ENCODE data around the gene EFHD2. TPM values are rescaled to one million over a fixed set of nuclear protein-coding genes. Genes with fewer than 3 reads are reported as not detected.
A peak's percentile ranks its signal among the peaks of the same experiment; 100 is the strongest.
"Not testable (repeated sequence)": the region's sequence is repeated elsewhere in the genome, so short reads cannot be mapped to it uniquely, and the experiment has no call there.

EFHD2 gene
- polyA plus RNA-seq, 10 donors = 19.6 to 30.9 (median 26.7) TPM

DNA sequence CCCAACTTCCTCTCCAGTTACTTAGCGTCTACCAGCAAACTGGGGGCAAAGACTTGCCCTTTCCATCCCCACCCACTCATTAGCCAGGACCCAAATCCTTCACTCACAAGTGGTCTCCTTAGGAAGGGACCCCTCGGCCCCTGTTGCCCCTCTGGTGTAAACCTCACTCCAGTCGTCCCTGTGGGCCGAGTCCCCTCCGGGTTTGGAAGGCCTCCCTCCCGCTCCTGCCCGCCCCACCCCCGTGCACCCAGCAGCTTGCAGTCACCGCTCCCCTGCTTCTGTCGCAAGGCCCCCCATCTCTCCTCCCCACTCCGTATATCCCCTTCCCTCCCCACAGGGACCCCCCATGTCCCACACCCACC is 1.2 kb downstream of the EFHD2 start:
- no peak for DNase-seq

DNA sequence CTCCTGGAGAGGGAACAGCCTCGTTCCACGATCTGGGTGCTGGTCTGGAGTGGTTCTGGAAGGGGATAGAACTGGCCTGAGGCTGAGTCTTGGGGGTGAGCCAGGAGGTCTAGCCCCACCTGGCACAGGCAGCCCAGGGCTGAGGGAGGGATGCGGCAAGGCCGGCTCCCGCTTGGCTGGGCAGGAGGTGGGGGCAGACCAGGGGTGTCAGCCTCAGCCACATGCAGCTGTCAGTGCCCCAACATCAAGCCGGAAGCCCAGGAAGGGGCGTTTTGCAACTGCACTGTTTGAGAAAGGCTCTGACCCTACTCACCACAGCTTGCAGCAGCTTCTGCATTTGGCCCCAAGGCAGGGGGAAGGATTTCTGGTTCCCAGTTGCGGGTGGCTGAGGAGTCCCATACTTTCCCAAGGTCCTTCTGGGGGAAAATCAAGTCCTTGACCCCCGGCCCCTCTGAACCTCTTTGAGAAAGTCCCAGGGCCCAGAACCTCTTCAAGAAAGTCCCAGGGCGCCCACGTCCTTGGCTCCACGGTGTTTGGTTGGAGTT is 2.0 kb downstream of the EFHD2 start:
- peak in 1 of 3 donors; percentile 56 for DNase-seq

DNA sequence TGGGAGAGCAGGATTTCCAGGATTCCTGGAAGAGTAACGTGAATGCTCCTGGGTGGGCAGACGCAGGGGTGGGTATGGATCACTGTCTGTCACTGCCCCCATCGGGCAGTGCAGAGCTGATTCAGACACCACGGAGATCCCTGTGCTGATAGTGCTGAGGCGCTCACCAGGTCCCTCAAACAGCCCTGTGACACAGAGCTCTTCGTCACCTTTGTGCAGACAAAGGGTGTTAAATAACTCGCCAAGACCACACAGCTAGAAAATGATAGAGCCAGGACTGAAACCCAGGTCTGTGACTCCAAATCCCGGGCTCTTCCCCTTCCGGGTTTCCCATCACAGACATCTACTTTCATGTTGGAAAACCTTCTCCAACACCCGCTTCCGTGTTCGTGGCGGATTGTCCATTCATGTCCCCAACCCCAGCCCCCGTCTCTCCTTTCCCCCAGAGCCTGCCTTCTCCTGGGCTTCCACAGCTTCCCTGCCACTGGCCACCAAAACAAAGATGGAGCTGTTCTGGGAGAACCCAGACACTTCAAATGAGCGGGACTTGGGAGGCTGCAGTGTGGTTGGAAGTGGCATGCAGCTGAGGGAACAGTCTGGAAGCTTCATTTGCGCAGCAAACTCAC is 2.6 kb downstream of the EFHD2 start:
- no peak for DNase-seq

DNA sequence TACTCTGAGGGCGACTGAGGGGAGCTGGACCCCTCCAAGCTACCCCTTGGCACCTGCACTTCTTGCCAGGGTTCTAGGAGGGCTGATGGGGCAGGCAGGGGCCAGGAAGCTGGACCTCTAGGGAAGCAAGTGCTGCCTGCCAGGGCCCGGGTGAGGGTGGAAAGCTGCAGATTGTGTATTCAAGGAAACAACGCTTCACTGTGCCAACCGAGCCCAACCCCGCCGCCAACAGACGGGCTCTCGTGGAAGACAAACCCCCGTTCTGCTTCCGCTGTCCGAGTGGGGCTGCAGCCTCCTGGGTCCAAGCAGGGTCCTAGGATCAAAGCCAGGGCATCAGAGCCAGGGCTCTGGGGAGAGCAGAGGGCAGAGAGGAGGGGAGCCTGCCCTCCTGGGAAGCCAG is 3.2 kb downstream of the EFHD2 start:
- no peak for DNase-seq

DNA sequence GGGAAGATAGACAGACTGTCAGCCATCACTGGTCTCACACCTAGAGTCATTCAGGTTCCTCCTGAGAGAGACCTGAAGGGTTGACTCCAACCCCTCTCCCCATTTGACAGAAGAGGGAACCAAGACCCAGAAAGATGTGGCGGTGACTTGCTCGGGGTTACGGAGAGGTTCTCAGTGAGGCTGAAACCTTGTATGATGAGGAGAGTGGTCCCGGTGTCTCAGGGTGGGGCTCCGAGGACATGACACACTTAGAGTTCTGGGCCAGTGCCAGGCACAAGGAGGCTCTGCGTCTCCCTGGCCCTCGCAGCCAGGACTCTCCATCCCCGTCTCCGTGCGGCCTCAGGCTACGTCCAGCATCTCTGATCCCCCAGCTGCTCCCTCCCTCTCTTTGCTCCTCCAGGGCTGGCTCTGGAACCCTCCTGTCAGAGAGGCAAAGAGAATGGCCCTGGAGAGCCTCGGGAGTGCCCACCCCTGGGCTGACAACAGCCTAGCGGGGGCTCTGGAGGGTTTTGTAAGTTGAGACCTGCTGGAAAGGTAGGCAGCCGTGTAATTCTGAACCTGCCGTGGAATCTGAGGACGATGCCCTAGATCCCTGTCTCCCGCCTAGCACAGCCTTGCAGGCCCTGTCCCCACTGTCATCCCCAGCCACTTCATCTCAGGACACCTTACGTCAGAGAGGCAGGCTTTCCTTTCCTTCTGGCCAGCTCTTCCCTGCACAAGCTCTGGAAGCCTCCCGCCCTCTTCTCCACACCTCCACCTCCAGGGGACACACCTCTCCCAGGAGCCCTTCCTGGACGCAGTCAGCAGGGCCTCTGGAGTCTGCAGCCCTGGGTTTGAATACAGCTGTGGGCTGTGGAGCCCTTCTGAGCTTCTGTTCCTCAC is 4.1 kb downstream of the EFHD2 start:
- no peak for DNase-seq

DNA sequence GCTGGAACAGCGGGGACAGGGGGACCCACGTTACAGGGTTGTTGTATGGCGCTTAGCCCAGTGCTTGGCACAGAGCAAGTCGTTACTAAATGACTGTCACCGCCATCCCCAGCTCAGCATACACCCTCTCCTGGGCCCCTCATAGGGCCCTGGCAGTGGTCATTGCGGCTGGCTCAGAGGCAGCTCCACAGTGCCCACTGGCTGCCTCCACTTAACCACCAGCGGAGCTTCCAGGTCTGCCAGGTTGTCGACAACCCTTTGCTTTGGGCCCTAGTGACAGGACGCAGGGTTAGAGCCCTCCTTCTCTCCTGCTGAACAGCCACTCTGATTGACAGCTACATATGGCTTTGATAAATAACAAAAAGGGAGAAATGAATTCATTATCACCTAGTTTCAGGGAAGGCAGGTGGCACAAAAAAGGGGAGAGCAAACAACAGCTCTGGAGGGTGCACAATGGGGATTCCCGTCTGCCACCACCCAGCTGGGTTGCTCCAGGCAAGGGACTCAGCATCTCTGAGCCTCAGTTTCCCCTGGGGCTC is 4.8 kb downstream of the EFHD2 start:
- no peak for DNase-seq

DNA sequence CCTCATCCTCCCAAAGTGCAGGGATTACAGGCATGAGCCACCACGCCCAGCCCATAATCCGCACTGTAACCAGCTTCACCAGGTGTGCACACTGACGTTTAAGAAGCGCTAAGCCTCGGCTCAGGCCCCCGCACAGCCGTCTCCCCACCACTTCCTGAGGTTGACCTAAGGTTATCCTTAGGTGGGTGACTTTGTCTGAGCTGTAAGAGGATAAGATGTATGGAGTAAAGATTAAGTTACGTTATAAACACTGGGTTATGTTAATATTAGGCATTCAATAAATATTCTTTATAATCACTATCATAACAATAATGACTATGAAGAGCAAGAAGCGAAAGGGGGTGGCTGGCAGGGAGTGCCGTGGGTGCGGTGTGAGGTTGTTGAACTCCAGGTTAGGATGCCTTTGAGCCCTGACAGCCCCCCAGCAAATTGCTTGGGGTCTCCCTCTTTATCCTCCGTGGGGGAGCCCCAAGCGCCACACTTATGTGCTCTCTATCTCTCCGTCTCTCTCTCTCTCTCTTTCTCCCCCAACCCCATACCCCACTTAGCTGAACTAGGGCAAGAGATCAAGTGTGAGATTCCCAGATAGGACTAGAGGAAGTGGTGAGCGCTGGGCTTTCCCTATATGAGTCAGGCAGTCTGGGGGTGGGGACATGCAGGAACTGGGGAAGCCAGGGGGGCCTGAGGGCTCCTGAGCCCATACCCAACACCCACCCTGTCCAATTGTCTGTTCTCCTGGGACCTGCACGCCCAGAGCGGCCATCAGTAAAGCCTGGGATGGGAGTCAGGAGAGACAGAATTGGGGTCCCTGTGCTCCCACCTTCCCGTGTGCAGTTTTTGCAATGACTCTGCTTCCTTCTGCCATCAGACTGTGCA is 7.6 kb downstream of the EFHD2 start:
- no peak for DNase-seq

DNA sequence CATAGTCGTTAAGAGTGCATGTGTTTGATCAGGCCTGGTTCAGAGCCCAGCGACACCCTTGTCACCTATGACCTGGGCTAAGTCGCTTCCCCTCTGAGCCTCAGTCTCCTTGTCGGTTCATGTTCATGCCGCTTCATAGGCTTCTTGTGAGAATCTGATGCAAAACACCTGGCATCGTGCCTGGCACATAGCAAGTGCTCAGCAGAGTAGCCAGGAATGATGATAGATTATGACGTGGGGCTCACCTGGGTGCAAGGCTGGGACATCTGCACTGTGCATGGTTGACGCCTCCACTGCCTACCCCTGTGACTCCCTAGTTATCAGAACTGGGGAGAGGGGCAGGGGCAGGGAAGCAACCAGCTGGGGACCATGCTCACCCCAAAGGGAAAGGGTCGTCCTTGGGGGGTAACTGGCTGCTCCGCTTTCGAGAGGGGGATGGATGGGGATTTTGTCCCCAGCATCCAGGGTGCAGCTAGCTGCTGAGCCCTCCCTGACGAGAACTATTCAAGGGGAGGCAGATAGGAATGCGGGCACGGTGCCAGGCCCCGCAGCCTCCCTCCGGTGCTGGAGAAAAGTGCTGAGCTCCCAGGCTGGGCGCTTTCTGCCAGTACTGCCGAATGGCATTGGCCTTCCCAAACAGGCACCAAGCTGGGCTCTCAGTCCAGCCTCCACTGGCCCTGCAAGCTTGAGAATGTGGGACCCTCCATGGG is 9.3 kb downstream of the EFHD2 start:
- DNase-seq = no peak

DNA sequence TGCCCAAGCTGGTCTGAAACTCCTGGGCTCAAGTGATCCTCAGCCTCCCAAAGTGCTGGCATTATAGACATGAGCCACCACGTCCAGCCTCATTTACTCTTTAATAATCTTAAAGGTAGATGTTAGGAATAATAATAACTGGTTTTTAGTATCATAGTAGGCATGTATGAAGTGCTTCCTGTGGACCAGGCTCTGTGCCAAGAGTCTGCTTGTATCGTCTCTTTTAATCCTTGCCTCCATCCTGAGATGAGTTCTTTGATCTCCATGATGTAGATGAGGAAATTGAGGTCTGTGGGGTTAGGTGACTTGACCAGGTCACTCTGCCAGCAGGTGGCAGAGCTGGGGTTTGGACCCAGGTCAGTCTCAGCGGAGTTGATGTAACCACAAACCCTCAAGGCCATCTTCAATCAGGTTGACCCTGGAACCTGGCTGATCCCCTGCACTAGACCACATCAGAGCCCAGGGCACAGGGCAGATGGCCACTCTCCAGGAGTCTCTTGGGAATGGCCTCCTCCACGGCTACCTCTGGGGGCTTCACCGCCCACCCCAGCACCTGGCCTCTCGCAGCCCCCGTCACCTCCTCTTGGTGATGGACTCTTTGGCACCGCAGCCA is 11.3 kb downstream of the EFHD2 start:
- no peak for DNase-seq

DNA sequence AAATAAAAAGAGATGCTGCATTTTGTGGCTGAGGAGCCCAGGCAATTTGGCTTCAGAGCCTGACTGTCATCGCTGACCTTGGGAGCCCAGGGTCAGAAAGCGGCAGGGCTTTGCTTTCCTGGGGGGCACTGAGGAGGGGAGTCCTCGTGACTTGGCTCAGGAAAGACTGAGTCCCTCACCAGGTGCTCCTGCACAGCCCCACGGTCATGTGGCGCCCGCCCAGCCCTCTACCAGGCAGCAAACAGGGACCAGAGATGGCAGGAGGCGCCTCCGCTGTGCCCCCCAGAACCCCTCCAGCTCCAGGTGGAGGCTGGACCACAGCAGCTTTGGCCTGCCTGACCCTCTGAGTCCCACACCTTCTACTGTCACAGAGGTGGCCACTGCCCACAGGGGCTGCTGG is 13.2 kb downstream of the EFHD2 start:
- DNase-seq = no peak

DNA sequence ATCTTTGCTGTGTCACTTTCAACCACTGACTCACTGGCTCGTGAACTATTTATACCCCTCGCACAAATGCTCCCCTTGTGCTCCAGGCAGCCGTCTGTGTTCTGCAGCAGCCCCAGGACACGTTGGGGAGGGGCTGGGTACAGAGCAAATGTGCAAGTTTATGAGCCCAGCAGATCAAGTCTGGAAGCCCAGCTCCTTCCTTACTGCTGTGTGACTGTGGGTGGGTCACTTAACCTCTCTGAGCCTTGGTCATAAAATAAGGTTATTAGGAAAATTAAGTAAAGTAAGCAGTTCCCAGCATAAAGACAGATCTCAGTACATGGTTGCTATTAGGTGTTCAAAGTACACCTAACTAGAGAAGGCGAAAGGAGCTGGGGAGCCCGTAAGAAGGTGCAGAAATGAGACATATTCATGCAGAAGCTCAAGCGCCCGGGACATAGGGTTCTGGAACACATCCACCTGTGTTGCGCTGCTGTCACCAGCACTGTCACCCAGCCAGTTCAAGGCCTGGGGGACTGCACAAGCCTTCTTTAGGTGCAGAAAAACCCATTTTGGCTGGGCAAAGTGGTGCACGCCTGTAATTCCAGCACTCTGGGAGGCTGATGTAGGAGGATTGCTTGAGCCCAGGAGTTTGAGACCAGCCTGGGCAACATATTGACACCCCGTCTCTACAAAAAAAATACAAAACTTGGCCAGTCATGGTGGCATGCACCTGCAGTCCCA is 13.8 kb downstream of the EFHD2 start:
- no peak for DNase-seq

DNA sequence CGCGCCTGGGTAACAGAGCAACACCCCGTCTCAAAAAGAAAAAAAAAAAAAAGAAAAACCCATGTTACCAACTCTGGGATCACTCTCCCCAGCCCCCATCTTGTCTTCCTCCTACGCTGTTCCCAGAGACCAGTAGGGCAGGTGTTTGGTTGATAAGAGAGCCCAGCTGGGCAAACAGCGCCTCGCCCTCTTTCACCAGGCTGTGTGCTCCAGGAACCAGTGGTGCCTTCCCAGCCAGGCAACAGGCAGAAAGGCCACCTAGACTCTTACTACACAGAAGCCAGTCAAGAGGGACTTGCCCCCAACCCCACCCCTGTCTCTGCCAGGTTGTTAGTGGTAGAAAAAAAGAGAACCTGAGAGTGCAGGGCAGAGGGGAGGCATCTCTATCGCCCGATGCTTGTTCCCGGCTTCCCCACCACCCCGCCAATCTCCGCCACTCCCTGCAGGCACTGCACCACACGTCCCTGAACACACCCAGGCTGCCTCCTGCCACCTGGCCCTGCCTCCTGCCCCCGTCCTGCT is 14.5 kb downstream of the EFHD2 start:
- DNase-seq = no peak

DNA sequence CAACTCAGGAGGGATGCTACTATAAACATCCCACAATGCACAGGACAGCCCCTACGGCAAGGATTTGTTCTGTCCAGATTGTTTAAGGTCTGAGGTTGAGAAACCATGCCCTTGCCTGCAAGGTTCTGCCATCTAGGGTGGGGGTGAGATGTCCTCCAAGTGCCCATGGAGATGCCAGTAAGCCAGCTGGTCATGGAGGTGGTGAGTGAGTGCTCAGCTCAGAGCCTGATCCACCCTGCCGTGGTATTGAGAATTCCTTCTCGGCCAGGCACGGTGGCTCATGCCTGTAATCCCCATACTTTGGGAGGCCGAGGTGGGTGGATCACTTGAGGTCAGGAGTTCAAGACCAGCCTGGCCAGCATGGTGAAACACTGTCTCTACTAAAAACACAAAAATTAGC is 15.3 kb downstream of the EFHD2 start:
- no peak for DNase-seq

DNA sequence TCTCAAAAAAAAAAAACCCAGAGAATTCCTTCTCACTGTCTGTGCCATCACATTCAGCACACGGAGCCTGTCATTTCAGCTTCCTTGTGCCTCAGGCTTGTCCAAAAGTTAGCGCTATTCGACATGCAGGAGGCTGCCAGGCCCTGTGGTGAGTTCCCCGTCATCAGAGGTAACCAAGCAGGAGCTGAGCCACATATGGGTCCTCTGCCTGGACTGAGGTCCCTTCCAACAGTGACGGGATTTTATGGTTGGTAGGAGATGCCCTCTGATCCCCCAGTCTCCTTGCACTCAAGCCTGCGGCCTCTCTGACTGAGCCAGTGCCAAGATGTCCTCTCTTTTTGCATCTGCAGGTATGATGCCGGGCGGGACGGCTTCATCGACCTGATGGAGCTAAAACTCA is 15.8 kb downstream of the EFHD2 start:
- DNase-seq = no peak

DNA sequence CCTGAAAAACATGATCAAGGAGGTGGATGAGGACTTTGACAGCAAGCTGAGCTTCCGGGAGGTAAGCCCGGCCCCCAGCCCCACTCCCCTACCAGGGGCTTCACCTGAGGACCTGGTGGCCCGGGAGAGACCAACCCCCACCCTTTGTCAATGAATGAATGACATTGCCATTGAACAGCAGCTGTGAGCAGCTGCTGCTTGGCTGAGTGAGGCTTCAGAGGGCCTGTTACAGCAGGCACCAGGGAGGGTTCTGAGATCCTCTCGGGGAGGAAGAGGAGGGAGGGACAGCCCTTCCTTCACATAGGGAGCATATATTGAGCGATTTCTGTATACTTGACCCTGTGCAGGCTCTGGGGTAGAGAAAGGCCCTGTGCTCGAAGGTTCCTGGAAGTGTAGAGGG is 16.3 kb downstream of the EFHD2 start:
- DNase-seq = no peak

DNA sequence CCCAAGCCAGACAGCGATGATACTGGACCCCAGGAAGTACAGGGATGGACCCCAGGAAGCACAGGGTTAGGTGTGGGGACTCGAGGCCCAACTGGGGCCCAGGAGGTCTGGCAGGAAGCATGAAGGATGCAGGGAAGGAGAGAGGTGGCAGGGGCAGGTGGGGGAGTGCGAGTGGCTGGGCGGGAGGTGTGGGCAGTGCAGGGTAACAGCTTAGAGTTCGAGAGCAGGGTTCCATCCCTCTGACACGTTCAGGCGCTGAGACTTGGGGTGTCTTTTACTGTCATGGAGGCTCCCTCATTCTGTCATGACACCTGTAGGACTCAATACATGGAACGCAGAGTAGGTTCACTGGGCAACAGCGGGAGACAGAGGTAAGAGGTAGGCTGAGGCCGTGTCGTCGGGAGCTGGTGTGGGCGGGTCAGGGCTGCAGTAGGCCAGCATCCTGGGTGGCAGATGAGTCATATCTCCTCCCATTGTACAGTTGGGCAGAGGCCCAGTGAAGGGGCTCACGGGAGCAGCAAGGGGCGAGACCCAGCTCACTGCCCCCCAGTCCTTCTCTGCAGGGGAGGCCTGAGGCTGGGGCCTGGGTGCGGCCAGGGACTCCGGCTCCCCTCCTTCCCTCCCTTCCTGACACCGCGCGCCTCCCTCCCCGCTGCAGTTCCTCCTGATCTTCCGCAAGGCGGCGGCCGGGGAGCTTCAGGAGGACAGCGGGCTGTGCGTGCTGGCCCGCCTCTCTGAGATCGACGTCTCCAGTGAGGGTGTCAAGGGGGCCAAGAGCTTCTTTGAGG is 17.0 kb downstream of the EFHD2 start:
- peak in 1 of 3 donors; percentile 61 for DNase-seq

DNA sequence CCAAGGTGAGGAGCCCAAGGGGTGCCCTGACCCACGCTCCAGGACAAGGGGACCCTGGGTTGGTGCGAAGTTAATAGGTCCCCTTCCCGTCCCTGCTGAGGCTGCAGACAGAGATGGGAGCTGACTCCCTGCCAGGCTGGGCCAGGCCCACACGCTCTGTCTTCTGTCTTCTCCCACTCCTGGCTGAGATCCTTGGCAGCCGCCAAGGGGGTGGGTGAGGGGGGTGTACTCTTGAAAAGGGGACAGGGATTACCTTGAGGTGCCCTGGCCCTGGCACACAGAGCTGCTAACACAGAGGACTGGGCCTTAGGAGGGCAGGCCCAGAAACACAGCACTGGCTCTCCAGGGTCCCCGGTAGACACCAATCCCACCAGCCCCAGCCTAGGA is 17.6 kb downstream of the EFHD2 start:
- no peak for DNase-seq

DNA sequence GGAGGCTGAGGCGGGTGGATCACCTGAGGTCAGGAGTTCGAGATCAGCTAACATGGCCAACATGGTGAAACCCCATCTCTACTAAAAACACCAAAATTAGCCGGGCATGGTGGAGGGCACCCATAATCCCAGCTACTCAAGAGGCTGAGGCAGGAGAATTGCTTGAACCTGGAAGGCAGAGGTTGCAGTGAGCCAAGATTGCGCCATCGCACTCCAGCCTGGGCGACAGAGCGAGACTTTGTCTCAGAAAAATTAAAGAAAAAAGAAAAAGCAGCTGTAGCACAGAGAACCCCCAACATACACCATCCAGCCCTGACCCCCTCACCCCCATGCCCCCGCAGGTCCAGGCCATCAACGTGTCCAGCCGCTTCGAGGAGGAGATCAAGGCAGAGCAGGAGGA is 18.6 kb downstream of the EFHD2 start:
- DNase-seq = not testable (repeated sequence)

DNA sequence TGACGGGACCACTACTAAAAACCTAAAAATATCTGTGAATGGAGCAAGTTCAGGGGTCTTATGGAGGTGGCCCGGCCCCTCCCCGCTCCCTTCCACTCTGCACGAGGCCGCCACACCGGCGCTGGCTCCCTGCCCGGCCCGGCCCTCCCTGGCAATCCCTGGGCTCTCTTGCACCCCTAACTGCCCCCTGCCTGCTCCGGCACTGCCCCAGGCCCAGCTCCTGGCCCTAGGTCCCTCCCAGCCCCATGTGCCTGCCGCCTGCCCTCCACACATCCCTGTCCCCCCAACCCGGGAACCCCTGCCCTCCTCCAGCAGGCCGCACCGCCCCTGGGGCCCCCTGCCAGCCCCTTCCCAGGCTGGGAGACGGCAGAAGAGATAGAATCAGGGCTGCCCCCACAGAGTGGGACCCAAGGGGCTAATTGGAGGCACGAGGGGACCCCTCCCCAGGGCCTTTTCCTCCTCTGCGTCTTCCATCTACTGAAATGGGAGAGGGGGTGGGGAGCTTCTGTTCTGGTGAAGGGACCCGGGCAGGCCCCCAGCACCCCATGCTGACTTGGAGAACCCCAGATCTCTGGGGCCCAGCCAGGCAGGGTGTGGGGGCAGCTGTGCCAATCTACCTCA is 19.2 kb downstream of the EFHD2 start:
- DNase-seq = no peak
